Smooth muscle cell (in vitro differentiated cells): ENCODE measurements around the gene PCYOX1L. TPM values are rescaled to one million over a fixed set of nuclear protein-coding genes. Genes with fewer than 3 reads are reported as not detected.

ENCODE experiments used
- DNase-seq: peaks from one replicate; lab custom pipeline; 2025; ENCODE audit not compliant: unreplicated experiment; lab: John Stamatoyannopoulos, UW
- H2AFZ ChIP-seq: fragments of 200-600 bp; sonication (generic); 2 replicates; pipeline ENCODE4 v1.6.0; 2016; ENCODE audit warnings: antibody characterized with exemption, low read depth, mild to moderate bottlenecking
- H3F3A ChIP-seq: fragments of 200-600 bp; sonication (generic); 2 replicates; pipeline ENCODE4 v1.6.0; 2017; ENCODE audit warnings: antibody characterized with exemption, low read depth
- H3K27ac ChIP-seq: fragments of 200-600 bp; sonication (generic); 2 replicates; pipeline ENCODE4 v1.5.1; 2016; ENCODE audit warnings: low read depth, mild to moderate bottlenecking
- H3K27me3 ChIP-seq: fragments of 200-600 bp; sonication (generic); 2 replicates; pipeline ENCODE4 v1.6.1; 2016; ENCODE audit warnings: low read depth, mild to moderate bottlenecking
- H3K36me3 ChIP-seq: fragments of 200-600 bp; sonication (generic); 2 replicates; pipeline ENCODE4 v1.5.1; 2016; ENCODE audit warnings: low read depth
- H3K4me1 ChIP-seq: fragments of 200-600 bp; sonication (generic); 2 replicates; pipeline ENCODE4 v1.5.1; 2016; ENCODE audit warnings: low read depth
- H3K4me2 ChIP-seq: fragments of 200-600 bp; sonication (generic); 2 replicates; pipeline ENCODE4 v1.6.0; 2016; ENCODE audit warnings: mild to moderate bottlenecking
- H3K4me3 ChIP-seq: fragments of 200-600 bp; sonication (generic); 2 replicates; pipeline ENCODE4 v1.5.1; 2016; ENCODE audit warnings: mild to moderate bottlenecking
- H3K79me2 ChIP-seq: fragments of 200-600 bp; sonication (generic); 2 replicates; pipeline ENCODE4 v1.6.0; 2016; ENCODE audit warnings: low read depth, mild to moderate bottlenecking
- H3K9ac ChIP-seq: fragments of 200-600 bp; sonication (generic); 2 replicates; pipeline ENCODE4 v1.6.0; 2016; ENCODE audit warnings: low read depth
- H3K9me3 ChIP-seq: fragments of 200-600 bp; sonication (generic); replicated peaks from 2 replicates; pipeline ENCODE4 v1.5.1; 2016; ENCODE audit warnings: low read depth
- H4K20me1 ChIP-seq: fragments of 200-600 bp; sonication (generic); 2 replicates; pipeline ENCODE4 v1.6.0; 2016; ENCODE audit warnings: low read depth
- WGBS: methylation state at CpG from one replicate; pipeline ENCODE4 v1.1.7; 2016; ENCODE audit warnings: low lambda C conversion rate; 5-methylcytosine and 5-hydroxymethylcytosine counted together
- polyA plus RNA-seq: library from polyadenylated mRNA; unstranded; fragments of >200 nt; fragmentation: Nextera tagmentation; extraction: Ambion mirVana; gene quantifications from 2 replicates; pipeline ENCODE4 v1.2.1, GENCODE V29; 2016
- total RNA-seq: library from RNA; depleted of rRNA; stranded (reverse); fragments of >200 nt; gene quantifications from 2 replicates; pipeline ENCODE4 v1.2.3, GENCODE V29; 2014
- TF ChIP-seq, protein P1 (sequence below): fragments of 200-600 bp; sonication (generic); IDR thresholded peaks from 2 replicates; pipeline ENCODE4 v1.5.1; 2017; ENCODE audit warnings: borderline replicate concordance, mild to moderate bottlenecking, antibody characterized with exemption; ENCODE audit not compliant: insufficient read depth, poor library complexity, severe bottlenecking

Gene PCYOX1L
- total and polyA plus RNA-seq, 2 experiments from 2014 or later = 6.4 to 13.4 TPM

DNA sequence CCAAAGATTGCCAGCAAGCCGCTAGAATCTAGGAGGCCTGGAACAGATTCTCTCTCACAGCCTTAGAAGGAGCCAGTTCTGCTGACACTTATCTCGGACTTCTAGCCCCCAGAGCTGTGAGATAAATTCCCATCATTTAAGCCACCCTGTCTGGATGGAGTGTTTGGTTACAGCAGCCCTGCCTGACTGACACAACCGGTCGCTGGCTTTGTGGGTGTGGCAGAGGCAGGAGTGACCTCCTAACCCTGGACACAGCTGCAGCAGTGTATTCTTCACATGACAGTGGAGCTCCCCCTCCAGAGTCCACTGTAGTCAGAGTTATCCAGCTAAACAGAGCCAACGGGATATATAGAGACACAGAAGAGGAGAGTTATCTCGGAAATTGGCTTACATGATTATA lies 42.5 kb downstream of the PCYOX1L start:
- Histone ChIP-seq H3K36me3 (no peaks in the 10 kb centered on the region), H3K27ac (peak overlapping the region; percentile 91), H4K20me1 (no peaks in the 10 kb centered on the region), H3K9ac (no peak overlapping the region), H3K9me3 (no peaks in the 10 kb centered on the region), H3K4me2 (peak overlapping the region; percentile 20), H3K4me3 (no peak overlapping the region), H3K4me1 (peaks cover 20% of the 10 kb centered on the region), H3K79me2 (no peaks in the 10 kb centered on the region), H3F3A (peaks cover 36% of the 10 kb centered on the region), H2AFZ (peak overlapping the region; percentile 47), H3K27me3 (no peaks in the 10 kb centered on the region)
- DNase-seq = no peak
- 19% methylated on average over 6 of the region's 6 CpGs for WGBS
- TF ChIP-seq, protein P1, sequence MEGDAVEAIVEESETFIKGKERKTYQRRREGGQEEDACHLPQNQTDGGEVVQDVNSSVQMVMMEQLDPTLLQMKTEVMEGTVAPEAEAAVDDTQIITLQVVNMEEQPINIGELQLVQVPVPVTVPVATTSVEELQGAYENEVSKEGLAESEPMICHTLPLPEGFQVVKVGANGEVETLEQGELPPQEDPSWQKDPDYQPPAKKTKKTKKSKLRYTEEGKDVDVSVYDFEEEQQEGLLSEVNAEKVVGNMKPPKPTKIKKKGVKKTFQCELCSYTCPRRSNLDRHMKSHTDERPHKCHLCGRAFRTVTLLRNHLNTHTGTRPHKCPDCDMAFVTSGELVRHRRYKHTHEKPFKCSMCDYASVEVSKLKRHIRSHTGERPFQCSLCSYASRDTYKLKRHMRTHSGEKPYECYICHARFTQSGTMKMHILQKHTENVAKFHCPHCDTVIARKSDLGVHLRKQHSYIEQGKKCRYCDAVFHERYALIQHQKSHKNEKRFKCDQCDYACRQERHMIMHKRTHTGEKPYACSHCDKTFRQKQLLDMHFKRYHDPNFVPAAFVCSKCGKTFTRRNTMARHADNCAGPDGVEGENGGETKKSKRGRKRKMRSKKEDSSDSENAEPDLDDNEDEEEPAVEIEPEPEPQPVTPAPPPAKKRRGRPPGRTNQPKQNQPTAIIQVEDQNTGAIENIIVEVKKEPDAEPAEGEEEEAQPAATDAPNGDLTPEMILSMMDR = no peak

DNA sequence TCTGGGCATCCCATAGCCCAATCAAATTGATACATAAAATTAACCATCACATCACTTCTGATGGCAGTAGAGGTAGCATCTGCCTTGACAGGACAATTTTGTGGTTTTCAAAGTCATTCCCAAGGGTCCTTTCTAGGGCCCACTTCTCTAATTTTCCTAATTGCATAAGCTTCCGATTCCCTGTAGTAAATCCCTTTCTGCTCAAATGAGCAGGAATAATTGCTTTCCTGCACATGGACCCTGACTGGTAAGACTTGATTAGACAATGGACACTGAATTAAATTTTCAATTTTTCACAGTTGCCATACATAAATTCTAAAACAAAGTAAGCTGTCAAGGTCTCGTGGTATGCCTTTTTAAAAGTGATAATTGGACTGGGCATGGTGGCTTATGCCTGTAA lies 43.2 kb downstream of the PCYOX1L start:
- no peaks in the 10 kb centered on the region for H4K20me1 ChIP-seq
- H3K9me3 ChIP-seq = no peaks in the 10 kb centered on the region
- H3K27ac ChIP-seq = peak overlapping the region; percentile 91
- peaks cover 28% of the 10 kb centered on the region for H3K4me1 ChIP-seq
- no peak overlapping the region for H2AFZ ChIP-seq
- no peaks in the 10 kb centered on the region for H3K36me3 ChIP-seq
- DNase-seq = no peak
- no peak overlapping the region for H3K9ac ChIP-seq
- peaks cover 44% of the 10 kb centered on the region for H3F3A ChIP-seq
- no peaks in the 10 kb centered on the region for H3K79me2 ChIP-seq
- TF ChIP-seq, protein P1 = no peak
- 98% methylated on average over 2 of the region's 2 CpGs for WGBS
- no peak overlapping the region for H3K4me3 ChIP-seq
- no peak overlapping the region for H3K4me2 ChIP-seq
- no peaks in the 10 kb centered on the region for H3K27me3 ChIP-seq

GRCh38 chr5:149402291-149402690 lies 44.4 kb downstream of the PCYOX1L start:
- Histone ChIP-seq H3F3A (peaks cover 45% of the 10 kb centered on the region), H3K4me2 (no peak overlapping the region), H3K4me3 (no peak overlapping the region), H4K20me1 (peaks cover 1% of the 10 kb centered on the region), H2AFZ (no peak overlapping the region), H3K79me2 (peaks cover 7% of the 10 kb centered on the region), H3K9ac (no peak overlapping the region), H3K27ac (peak overlapping the region; percentile 95), H3K27me3 (no peaks in the 10 kb centered on the region), H3K36me3 (no peaks in the 10 kb centered on the region), H3K9me3 (no peaks in the 10 kb centered on the region), H3K4me1 (peaks cover 39% of the 10 kb centered on the region)
- 84% methylated on average over 3 of the region's 3 CpGs for WGBS
- TF ChIP-seq, protein P1 = no peak
- no peak for DNase-seq
